Hematopoietic multipotent progenitor cell treated with erythropoietin and hydrocortisone succinate and interleukin-3 and kit ligand, for 15 days (in vitro differentiated cells): ENCODE measurements around the gene SNED1.

Experiments used
- DNase-seq: peaks from one replicate; pipeline ENCODE4 v3.0.0-alpha.2; 2015; ENCODE audit warnings: low spot score

The SNED1 gene

DNA sequence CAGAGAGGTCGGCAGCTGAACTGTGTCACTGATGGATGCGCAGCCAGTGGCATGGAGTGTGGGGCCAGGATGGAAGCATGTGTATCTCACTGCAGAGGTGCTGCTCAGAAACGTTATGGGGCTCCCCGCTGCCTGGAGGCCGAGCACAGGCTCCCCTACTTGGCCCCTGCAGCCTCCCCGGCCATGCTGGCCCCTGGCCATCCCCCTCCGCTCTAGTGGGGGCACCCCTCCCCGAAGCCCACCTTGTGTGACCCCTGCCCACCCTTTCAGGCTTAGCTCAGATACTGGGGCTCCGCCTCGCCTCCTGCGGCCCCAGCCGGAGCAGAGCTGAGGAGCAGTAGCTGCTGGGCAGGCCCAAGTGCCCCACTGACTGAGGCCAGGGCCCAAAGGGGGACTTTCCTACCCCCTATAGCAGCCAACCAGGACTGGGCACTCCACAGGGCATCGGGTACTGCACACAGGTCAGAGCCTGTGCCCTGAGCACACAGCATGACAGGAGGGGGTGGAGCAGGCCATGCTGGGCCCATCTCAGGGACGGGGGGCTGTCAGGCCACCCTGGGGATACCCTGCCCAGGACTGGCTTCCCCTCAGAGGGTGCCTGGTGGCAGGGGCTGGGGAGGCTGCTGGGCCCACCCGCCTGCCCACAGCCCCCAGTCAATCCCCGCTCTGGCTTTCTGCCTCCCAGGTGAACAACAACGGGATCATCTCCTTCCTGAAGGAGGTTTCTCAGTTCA, 31.3 kb downstream of the SNED1 start:
- DNase-seq = no peak

DNA sequence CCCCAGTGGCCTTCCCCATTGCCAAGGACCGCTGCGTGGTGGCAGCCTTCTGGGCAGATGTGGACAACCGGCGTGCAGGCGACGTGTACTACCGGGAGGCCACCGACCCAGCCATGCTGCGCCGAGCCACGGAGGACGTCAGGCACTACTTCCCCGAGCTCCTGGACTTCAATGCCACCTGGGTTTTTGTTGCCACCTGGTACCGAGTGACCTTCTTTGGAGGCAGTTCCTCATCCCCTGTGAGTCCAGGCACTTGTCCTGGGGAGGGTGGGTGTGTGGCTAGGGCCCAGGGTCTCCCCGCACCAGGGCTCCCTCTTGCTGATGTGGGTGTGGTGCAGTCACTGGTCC, 31.9 kb downstream of the SNED1 start:
- no peak for DNase-seq

DNA sequence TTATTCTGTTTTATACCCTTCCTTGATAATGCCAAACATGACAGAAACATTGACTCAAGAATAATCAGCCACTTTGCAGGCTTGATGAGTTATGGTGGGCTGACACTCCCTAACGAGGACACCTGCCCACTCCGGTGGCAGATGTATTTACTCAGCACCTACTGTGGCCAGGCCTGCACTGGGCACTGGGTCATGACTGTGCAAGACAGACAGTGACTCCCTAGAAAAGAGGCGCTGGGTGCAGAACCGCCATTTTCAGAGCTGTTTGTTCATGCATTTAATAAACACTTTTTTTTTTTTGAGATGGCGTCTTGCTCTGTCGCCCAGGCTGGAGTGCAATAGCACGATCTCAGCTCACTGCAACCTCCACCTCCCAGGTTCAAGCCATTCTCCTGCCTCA, 32.5 kb downstream of the SNED1 start:
- DNase-seq = no peak

DNA sequence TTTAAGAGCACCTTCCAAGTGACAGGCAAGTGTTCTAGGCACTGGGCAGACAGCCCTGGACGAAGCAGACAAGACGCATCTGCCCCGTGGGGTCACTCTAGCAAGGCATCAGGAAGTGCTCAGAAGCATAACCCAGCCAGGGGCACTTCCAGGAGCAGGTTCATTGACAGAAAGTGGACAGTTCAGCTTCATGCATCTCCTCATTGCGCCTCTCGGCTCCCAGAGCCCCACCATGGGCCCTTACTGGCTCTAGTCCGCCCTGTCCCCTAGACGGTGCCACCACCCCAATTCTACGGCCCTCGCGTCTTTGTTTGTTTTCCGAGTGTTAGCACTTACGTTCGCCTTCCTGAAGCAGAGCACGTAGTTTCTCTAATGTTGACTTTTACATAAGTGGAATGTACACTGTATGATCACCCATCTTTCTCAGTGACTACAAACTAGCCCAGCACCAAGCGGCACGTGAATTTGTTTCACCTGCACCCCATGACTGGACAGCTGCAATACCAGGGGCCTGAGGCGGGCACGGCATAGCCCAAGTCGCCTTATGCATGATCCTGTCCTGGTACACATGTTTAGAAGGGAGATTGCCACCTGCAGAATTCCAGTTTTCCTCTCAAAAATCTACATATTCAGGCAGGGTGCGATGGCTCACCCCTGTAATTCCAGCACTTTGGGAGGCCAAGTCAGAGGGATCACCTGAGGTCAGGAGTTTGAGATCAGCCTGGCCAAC, 33.2 kb downstream of the SNED1 start:
- DNase-seq = no peak

DNA sequence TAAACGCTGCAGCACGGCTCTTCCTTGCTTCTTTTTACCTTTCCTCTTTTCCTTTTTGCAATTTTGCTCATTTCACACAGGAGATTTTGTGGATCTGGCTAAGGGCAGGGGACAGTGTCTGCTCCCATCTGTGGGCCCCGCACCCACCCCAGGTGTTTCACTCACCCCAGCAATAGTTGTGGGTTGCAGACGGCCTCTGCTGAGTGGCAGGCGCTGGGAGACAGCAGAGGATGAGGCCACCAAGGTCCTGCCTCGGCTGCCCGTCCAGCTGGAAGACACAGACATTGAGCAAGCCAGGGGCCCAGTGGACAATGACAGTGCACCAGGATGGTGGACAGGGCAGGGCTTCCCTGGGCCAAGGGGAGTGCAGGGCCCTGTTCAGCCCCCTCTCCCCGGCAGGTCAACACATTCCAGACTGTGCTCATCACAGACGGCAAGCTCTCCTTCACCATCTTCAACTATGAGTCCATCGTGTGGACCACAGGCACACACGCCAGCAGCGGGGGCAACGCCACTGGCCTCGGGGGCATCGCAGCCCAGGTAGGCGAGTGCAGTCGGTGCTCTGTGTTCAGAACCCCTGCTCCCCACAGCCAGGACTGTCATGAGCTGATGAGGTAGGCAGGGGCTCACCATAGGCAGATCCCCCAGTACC, 35.0 kb downstream of the SNED1 start:
- no peak for DNase-seq

DNA sequence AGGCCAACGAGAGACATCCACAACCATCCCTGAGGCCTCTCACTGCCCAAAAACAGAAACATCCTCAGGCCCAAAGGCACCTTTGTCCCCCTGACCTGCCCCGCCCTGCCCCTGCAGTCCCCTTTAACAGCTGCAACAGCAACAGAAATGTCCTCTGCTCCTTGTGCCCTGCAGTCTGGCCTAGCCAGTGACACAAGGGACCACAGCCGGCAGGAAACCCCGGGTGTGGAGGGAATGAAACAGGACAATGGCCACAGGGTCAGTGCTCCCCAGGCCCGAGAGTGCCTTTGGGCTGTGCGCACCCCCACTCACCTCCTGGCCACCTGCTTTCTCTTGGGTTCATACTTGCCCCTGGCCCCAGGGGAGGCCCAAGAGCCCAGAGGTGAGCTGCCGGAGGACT, 35.6 kb downstream of the SNED1 start:
- DNase-seq = no peak

DNA sequence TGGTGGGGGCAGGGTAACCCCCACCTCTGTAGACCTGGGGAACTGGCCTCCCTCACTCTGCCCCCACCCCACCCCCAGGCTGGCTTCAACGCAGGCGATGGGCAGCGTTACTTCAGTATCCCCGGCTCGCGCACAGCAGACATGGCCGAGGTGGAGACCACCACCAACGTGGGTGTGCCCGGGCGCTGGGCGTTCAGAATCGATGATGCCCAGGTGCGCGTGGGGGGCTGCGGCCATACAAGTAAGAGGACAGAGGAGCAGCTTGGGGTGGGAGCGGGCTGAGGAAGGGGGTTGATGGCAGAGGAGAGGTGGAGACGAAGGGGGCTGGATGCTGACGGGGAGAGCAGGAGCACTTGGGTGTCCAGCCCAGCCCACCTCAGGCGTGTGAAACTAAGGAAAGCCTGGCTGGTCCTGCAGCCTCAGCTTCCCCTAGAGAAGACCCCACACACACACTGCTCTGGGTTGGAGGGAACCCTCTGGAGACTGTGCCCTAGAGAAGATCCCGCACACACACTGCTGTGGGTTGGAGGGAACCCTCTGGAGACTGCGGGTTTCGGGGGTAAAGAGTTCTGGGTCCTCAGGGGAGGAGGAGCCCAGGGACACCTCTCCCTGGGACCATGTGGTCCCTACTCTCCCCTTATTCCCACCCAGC, 36.2 kb downstream of the SNED1 start:
- no peak for DNase-seq

DNA sequence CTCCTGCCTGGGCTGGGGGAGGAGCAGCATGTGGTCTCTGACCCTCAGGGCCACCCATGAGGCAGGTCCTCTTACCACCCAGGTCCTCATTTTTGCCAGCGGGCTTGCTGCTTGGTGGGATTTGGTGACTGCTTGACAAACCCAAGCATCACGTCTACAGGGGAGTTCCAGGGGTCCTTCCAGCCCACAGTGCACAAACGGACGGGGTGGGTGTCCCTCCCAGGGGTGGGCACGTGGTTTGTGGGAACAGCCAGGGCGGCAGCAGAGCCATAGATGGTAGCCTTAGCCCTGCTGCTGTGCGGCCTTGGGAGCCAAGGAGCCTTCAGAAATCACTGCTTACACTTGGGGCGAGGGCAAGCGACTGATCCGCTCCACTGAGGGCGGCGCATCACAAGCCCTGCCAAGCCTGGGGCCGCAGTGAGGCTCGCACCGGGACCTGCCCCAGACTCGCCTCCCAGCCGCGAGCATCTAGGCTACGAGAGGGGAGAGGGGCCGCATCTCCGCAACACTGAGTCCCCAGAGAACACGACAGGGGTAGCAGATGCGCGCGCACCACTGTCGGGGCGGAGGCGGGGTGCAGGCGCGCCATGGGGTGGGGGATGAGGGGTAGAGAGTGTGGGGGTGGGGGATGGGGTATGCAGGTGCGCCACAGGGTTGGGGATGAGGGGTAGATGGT, 36.9 kb downstream of the SNED1 start:
- DNase-seq = no peak

DNA sequence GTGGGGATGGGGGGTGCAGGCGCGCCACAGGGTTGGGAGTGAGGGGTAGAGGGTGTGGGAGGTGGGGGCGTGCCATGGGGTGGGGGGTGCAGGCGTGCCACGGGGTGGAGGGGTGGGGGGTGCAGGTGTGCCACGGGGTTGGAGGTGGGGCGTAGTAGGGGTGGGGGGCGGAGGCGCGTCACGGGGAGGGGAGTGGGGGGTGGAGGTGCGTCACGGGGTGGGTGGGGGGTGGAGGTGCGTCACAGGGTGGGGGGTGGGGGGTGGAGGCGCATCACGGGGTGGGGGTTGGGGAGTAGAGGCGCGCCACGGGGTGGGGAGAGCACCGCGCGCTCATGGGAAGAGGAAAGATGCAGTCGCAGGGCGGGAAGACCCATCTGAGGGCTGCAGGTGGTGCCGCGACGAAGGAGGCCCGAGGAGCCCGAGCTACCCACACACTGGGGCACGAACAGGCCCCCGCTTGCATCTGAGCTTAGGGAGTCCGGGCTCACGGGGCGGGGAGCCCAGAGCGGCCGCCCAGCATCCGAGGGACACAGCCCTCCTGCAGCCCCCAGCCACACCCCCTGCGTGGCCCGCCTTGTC, 37.5 kb downstream of the SNED1 start:
- no peak for DNase-seq

DNA sequence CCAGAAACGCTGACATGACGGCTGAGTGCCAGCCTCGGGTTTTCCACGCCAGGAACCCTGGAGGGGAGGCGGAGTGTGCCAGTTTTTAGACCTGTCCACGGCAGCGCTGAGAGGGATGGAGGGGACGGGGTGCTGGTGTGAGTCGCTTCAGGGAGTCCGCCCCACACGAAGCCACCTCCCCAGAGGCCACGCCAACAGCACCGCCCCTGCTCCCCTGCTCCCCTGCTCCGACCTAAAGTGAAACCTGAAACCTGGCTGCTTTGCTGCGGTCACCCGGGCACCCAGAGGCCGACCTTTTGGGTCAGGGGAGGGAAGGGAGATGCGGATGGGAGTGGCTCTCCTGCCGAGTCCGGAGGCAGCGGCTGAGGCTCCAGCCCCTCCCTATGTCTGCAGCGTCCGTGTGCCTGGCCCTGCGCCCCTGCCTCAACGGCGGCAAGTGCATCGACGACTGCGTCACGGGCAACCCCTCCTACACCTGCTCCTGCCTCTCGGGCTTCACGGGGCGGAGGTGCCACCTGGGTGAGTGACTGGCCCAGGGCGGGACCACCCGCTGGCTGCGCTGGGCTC, 38.1 kb downstream of the SNED1 start:
- DNase-seq = no peak

DNA sequence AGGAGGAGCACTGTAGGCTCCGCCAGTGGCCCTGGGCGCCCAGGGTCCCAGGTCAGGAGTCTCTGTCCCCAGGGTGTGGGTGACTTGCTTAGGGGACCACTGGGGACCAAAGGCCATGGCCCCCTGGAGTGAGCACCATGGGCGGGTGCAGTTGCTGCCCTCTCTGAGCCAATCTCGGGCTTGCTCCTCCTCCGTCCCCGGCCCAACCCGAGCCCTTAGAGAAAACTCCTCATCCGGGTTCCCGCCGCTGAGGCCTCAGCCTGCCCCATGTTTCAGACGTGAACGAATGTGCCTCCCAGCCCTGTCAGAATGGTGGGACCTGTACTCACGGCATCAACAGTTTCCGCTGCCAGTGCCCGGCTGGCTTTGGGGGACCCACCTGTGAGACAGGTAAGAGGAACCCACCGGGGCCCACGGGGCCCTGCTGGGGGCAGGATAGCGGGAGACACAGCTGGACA, 38.6 kb downstream of the SNED1 start:
- DNase-seq = no peak

DNA sequence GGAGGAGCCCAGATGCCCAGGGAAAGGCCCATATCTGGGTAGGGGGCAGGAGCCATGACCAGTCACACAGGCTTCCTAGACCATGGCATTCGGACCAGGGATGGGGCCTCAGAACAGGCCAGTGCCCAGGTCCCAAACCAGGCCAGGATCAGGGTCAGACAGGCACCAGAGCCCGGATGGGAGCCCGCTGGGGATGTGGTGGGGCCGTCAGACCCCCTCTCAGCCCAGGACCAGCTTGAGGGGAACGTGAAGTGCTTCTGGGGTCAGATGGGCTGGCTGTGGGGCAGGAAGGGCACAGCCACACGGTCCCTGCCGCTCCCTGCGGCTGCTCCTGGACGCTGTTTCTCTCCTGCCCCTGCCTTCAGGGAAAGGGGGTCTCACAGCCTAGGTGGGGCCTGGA, 39.1 kb downstream of the SNED1 start:
- no peak for DNase-seq

DNA sequence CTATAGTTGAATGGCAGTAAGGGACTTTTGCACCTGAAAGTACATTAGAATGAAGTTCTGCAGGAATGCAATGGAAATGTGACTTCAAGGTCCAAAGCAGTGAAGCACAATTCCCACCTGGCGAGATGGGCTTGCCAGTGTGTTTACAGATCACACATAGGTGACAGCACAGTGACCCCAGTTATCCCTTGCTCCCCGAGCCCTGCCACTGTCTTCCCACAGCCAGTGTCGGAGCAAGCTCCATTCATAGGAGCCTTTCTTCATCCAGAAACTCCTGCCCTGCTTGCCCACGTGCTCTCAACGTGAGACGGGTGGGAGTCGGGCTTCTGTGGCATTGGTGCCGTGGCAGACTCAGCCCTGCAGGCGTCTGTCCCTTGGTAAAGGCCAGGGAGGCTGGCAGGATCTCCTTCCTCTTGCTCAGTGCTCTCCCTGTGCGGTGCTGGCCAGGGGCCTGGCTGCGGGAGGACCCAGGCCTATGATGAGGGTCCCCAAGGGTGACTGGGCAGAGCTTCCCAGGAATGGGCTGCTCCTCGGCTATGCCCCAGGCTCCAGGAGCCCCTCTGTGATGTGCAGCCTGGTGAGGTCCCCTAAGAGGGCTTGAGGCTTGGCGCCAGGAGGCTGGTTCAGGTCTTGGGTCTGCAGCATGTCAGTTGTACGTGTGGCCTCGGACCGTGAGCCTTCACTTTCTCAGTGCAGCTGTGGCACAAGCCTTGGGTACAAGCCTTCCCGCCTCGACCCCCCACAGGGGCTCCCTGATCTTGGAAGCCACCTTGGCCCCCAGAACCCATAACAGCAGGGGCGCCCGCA, 40.2 kb downstream of the SNED1 start:
- DNase-seq = no peak

DNA sequence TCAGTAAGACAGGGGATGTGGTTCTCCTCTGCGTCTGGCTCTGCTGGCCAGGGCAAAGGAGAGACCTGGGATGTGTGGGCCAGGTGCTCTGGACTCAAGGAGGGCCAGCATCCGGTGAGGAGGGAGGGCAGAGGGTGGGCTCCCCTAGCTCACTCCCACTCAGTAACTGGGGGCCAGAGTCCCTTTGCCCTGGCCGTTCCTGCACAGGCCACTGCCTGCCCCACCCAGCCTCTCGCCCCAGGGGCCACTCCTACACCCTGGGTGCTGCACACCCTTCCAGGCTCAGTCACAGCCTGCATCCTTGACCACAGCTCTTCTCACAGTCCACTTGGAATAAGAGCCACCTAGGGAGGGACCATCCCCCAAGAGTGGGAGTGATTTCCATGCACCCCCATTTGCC, 41.0 kb downstream of the SNED1 start:
- DNase-seq = no peak

DNA sequence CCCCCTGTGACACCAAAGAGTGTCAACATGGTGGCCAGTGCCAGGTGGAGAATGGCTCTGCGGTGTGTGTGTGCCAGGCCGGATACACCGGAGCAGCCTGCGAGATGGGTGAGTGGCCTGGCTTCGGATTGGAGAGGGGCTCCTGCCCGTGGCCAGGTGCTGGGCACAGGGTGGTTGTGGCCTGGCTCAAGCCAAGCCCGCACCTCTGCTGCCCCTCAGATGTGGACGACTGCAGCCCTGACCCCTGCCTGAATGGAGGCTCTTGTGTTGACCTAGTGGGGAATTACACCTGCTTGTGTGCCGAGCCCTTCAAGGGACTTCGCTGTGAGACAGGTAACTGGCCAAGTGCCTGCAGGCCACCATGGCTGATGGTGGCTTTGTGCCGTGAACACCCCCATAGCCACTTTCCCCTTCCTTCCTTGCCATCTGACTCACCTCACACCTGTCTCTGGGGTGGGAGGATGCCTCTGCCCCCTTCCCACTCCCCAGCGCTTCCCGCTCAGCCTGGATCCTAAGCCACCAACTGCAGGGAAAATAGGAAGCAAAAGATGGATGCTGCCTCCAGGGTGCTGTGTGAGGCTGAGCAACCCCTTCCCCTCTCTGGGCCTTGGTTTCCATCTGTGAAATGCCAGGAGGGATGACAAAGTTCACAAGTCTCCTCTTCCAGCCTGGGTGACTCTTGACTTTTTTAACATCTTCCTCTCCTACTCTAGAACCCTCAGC, 41.8 kb downstream of the SNED1 start:
- no peak for DNase-seq

DNA sequence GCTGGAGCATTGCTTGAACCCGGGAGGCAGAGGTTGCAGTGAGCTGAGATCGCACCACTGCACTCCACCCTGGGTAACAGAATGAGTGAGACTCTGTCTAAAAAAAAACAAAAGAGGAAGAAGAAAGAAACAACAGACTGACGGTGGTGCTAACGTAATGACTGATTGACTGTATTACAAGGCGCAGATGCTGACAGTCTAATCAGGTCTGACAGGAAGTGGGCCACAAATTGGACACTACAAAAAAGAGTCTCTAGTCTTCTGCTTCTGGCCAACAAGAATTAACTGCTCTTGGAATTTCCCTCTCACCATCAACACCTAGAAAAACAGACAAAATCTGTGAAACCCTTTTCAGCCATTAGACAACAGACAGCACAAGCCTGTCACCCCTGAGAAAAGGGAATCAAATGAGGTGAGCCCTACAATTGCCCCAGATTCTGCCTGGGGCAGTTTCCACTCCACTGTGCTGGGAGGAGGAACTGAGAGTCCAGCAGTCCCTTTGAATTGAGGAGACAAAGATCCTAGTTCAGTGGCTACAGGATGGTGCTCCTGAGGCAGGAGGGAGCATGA, 43.3 kb downstream of the SNED1 start:
- DNase-seq = no peak

DNA sequence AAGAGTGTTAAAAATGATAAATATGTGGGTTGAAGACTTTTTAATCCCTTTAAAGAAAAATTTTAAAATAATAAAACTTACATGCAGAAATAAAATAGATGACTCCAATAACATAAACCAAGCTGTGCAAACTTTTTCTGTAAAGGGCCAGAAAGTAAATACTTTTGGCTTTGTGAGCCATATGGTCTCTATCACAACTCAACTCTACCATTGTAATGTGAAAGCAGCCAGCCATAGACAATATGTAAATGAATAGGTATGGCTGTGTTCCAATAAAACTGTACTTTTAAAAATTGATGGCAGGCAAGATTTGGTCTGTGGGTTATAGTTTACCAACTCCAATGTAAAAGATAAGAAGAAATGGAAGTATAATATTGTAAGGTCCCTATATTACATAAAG, 45.2 kb downstream of the SNED1 start:
- DNase-seq = no peak

DNA sequence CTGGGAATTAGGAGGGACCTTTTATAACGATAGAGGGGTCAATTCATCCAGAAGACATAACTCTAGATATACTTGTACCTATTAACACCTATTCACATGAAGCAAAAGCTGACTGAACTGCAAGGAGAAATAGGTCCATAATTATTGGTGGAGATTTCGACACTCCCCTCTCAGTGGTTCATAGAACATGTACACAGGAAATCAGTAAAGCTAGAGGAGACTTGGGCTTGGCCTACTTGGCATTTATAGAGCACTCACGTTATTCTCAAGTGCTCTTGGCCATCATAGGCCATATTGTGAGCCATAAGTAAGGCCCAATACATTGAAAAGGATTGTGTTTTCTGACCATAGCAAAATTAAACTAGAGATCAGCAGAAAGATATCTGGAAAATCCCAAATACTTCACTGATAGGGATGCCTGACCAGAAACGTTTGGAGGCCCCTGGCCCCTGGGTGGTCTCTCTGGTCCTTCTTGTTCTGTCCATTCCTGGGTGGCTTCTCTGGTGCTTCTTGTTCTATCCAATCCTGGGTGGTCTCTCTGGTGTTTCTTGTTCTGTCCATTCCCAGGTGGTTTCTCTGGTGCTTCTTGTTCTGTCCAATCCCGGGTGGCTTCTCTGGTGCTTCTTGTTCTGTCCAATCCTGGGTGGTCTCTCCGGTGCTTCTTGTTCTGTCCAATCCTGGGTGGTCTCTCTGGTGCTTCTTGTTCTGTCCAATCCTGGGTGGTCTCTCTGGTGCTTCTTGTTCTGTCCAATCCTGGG, 49.0 kb downstream of the SNED1 start:
- DNase-seq = no peak
